OCI-LY7 (cell line): ENCODE data around the gene ADAM12. TPM values are rescaled to one million over a fixed set of nuclear protein-coding genes. Genes with fewer than 3 reads are reported as not detected.

Source experiments
- BruUV-seq: library from RNA; stranded (reverse); fragments of 400-500 nt; replicated peaks from 2 replicates; lab custom pipeline; 2021; lab: Mats Ljungman, UMichigan
- CTCF ChIA-PET: fragments of 300-600 bp; sonication (Branson Sonifier 250); formaldehyde crosslinking; loops from one replicate; lab custom pipeline; 2022; ENCODE audit warnings: antibody characterized with exemption; ENCODE audit not compliant: unreplicated experiment; lab: Charles Lee
- POLR2A ChIA-PET: fragments of 300-600 bp; sonication (Branson Sonifier 250); formaldehyde crosslinking; loops from one replicate; lab custom pipeline; 2022; ENCODE audit warnings: antibody characterized with exemption; lab: Charles Lee
- DNase-seq: peaks from one replicate; pipeline ENCODE4 v3.0.0-alpha.2; 2015; ENCODE audit warnings: low spot score
- H2AFZ ChIP-seq: fragments of 200-600 bp; sonication (generic), shearing (Covaris generic); 2 replicates; pipeline ENCODE4 v1.6.1; 2014; ENCODE audit warnings: mild to moderate bottlenecking, antibody characterized with exemption, low read length, moderate library complexity
- H3K27ac ChIP-seq: fragments of 200-600 bp; sonication (generic); 2 replicates; pipeline ENCODE4 v1.5.1; 2014; ENCODE audit warnings: mixed run types, low read depth, mild to moderate bottlenecking, moderate library complexity, low read length, inconsistent platforms; ENCODE audit not compliant: poor library complexity, severe bottlenecking
- H3K36me3 ChIP-seq: fragments of 200-600 bp; sonication (generic); 2 replicates; pipeline ENCODE4 v1.6.1; 2014; ENCODE audit warnings: mild to moderate bottlenecking, antibody characterized with exemption, low read length, moderate library complexity, mixed read lengths; ENCODE audit not compliant: insufficient read depth
- H3K4me1 ChIP-seq: fragments of 200-600 bp; sonication (generic); 2 replicates; pipeline ENCODE4 v1.5.1; 2014; ENCODE audit warnings: mild to moderate bottlenecking, low read length; ENCODE audit not compliant: insufficient read depth, poor library complexity, severe bottlenecking
- H3K4me2 ChIP-seq: fragments of 200-600 bp; sonication (generic); 2 replicates; pipeline ENCODE4 v1.6.1; 2014; ENCODE audit warnings: mild to moderate bottlenecking, low read length
- H3K4me3 ChIP-seq: fragments of 200-600 bp; sonication (generic); 2 replicates; pipeline ENCODE4 v1.5.1; 2014; ENCODE audit warnings: mild to moderate bottlenecking, low read depth, low read length; ENCODE audit not compliant: poor library complexity, severe bottlenecking
- H3K79me2 ChIP-seq: fragments of 200-600 bp; sonication (generic); 2 replicates; pipeline ENCODE4 v1.6.1; 2016; ENCODE audit warnings: low read depth, mild to moderate bottlenecking, low read length, moderate library complexity, mixed read lengths; ENCODE audit not compliant: insufficient read depth
- H3K9me2 ChIP-seq: fragments of 200-600 bp; sonication (generic); 2 replicates; pipeline ENCODE4 v1.6.1; 2016; ENCODE audit warnings: mild to moderate bottlenecking, low read length, mixed read lengths; ENCODE audit not compliant: insufficient read depth
- H3K9me3 ChIP-seq: fragments of 200-600 bp; sonication (generic); 2 replicates; pipeline ENCODE4 v1.6.1; 2014; ENCODE audit warnings: mild to moderate bottlenecking, mixed run types, low read length, mixed read lengths
- H4K20me1 ChIP-seq: fragments of 200-600 bp; sonication (generic); 2 replicates; pipeline ENCODE4 v1.6.1; 2014; ENCODE audit warnings: mild to moderate bottlenecking, antibody characterized with exemption, low read length, moderate library complexity, mixed read lengths; ENCODE audit not compliant: insufficient read depth
- EZH2phosphoT487 ChIP-seq: fragments of 200-600 bp; sonication (generic); IDR thresholded peaks from 2 replicates; pipeline ENCODE4 v1.6.1; 2018; ENCODE audit warnings: low read depth, borderline replicate concordance, mild to moderate bottlenecking, mixed run types, antibody characterized with exemption, low read length, moderate library complexity, mixed read lengths
- intact Hi-C: fragments of 100-400 bp; cut with micrococcal nuclease; formaldehyde crosslinking; loops from one replicate; pipeline ENCODE4 v1.10.0; 2022; ENCODE audit not compliant: unreplicated experiment
- total RNA-seq, 2 experiments: library from RNA; depleted of rRNA in 1 of 2; stranded (reverse); fragments of >200 nt in 1 of 2; shearing (Covaris generic) in 1 of 2; gene quantifications; 2 replicates each; pipeline ENCODE4 v1.2.3, GENCODE V29; 2014 to 2022
- TF ChIP-seq, protein P1 (sequence below): fragments of 200-600 bp; sonication (generic); conservative IDR thresholded peaks from 2 replicates; pipeline ENCODE4 v1.5.1; 2014; ENCODE audit warnings: mild to moderate bottlenecking, antibody characterized with exemption, low read length, moderate library complexity, mixed read lengths

Gene ADAM12
- total RNA-seq, 2 experiments from 2014 or later: 0.06 TPM; not detected in 1

DNA sequence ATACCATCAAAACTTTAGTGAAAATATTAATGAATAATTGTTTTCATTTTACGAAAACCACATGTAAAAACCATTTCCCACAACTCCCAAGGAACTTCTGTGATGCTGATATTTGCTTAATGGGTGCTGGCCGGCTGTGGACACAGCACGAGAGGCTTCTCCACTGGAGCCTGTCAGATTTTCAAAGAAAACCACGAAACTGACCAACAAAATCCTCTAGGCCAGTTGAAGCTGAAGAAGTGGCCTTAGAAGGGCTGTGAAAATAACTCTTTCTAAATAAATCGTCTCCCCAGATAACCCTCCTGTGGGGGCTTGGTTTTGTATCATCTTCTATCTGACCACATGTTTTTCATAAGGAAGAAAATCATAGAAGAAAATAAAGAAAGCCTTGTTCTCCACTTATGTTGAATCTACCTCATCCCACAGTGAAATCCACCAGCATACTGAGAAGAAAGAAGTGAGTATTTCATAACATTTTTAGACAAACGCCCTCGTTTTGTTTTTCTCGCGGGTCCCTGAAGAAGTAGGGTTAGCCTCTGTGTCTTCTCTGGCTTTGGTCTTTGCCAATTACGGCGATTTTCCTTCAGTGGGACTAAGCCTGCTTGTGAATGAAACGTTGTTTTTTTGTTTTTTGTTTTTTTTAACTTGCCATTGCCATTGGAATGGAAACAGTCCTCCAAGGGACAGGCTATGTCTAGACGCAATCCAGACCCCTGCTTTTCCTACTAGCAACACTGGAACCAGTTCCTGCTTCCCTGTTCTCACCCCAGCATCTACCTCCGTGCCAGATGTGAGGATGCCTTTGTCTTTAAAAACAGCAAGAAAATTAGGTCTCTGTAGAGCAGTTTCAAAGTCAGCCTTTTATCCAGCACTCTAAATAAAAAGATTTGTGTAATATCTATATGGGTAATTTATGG, 123.9 kb downstream of the ADAM12 start:
- Histone ChIP-seq H3K4me1 (no peaks in the 10 kb centered on the region), H3K36me3 (no peaks in the 10 kb centered on the region)
- POLR2A ChIA-PET: no interaction called here

DNA sequence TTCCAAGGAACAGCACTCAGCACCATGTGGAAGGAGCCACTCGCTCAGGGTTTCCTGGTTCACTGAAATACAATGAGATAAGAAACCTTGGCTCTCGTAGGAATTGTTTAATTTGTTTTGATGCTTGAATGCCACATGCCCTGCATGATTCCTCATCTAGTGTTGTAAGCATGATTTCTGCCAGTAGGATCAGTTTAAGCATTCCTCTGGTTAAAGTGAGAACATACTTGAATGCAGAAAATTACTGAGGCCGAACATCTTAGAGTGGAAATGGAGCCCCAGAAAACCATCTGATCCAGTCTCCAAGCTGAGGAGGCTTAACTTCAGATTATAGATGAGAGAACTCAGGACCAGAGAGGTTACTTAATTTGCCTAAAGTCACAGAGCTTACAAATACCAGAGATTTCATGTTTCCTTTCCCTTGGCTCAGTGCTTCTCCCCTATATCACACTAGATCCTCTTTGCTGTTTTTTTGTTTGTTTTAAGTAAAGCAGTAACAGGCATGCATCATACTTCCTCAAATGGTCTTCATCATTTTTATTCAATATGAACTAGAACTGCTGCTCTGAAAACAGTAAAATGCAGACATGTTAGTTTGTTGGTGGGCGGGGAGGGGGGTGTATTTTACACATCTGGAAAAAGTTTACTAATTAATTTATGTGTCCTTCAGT, 125.1 kb downstream of the ADAM12 start:
- no peaks in the 10 kb centered on the region for H3K36me3 ChIP-seq
- H2AFZ ChIP-seq: no peak overlapping the region
- no TSS peak for BruUV-seq
- ChIA-PET CTCF (no interaction called here), POLR2A (no interaction called here)
- no peaks in the 10 kb centered on the region for H3K9me2 ChIP-seq
- intact Hi-C loops: no loop called here
- H3K27ac ChIP-seq: no peak overlapping the region
- no peaks in the 10 kb centered on the region for H3K9me3 ChIP-seq
- no peak overlapping the region for H3K4me3 ChIP-seq
- no peaks in the 10 kb centered on the region for H3K4me1 ChIP-seq
- TF ChIP-seq, protein P1, sequence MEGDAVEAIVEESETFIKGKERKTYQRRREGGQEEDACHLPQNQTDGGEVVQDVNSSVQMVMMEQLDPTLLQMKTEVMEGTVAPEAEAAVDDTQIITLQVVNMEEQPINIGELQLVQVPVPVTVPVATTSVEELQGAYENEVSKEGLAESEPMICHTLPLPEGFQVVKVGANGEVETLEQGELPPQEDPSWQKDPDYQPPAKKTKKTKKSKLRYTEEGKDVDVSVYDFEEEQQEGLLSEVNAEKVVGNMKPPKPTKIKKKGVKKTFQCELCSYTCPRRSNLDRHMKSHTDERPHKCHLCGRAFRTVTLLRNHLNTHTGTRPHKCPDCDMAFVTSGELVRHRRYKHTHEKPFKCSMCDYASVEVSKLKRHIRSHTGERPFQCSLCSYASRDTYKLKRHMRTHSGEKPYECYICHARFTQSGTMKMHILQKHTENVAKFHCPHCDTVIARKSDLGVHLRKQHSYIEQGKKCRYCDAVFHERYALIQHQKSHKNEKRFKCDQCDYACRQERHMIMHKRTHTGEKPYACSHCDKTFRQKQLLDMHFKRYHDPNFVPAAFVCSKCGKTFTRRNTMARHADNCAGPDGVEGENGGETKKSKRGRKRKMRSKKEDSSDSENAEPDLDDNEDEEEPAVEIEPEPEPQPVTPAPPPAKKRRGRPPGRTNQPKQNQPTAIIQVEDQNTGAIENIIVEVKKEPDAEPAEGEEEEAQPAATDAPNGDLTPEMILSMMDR: no peak
- H3K4me2 ChIP-seq: no peak overlapping the region
- DNase-seq: no peak
- no peaks in the 10 kb centered on the region for H3K79me2 ChIP-seq
- no peaks in the 10 kb centered on the region for H4K20me1 ChIP-seq

More for the DNA sequence above, 123.9 kb downstream of the ADAM12 start:
- Histone ChIP-seq H3K9me3 (no peaks in the 10 kb centered on the region), H4K20me1 (no peaks in the 10 kb centered on the region), H3K9me2 (no peaks in the 10 kb centered on the region), H2AFZ (no peak overlapping the region), H3K4me2 (no peak overlapping the region), H3K79me2 (no peaks in the 10 kb centered on the region), H3K4me3 (no peak overlapping the region), H3K27ac (no peak overlapping the region)
- no peak for DNase-seq
- CTCF ChIA-PET: no interaction called here
- intact Hi-C loops: no loop called here
- no peak for TF ChIP-seq EZH2phosphoT487
- TF ChIP-seq, protein P1: no peak
- BruUV-seq: no TSS peak
